Activated CD4-positive, alpha-beta T cell treated with anti-CD3 and anti-CD28 coated beads, Interleukin-2, amount 50 U/mL, for 4 hours (primary cell): Measurements from ENCODE around the gene ITGA11.

Experiments used
- DNase-seq, 2 experiments: peaks; one replicate each; pipeline ENCODE4 v3.0.0-alpha.2; 2020

ITGA11 gene

DNA sequence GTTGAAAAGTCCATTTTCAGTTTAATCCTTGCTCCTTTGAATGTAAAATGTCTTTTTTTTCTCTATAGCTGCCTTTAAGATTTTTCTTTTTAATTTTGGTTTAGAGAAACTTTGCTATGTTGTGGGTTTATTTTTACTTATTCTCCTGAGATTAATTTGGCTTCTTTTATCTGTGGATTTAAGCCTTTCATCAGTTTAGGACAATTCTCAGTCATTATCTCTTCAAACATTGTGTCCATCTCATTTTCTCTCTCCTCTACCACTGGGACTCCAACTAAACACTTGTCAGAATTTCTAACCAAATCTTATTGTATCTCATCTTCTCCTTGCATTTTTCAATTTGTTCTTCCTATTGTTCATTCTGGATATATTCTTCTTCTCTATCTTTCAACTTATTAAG lies 12.4 kb upstream of the ITGA11 start:
- no peak for DNase-seq

DNA sequence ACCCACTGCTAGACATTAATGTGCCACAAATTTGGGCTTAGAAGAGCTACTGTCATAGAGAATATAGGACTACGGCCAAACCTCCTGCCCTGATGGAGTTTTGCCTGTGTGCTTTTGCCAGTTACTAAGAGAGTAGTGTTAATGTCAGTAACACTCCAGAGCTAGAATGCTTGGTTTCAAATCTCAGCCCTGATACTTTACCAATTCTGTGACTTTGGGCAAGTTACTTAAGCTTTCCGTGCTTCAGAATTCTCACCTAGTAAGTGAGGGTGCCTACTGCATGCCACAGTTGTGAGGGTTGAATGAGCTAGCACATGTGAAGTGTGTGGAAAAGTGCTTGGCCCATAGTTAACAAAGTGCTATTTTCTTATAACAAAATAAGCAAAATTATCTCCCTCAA lies 10.9 kb upstream of the ITGA11 start:
- DNase-seq = no peak

DNA sequence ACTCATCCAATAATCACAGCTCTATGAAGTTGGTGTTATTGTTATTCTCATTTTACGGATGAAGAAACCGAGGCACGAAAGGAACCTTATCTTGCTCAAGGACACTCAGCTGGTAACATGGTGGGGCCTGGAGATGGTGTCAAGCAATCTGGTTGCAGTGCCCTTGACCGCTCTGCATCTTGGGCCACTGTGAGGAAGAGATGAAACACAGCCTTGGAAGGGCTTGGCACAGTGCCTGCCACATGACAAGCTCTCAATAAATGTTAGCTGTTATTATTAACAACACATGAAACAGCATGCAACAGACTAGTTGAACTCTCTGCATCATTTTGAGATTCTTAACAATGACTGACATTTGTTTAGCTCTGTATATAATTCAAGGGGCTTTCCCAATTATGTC lies 10.1 kb upstream of the ITGA11 start:
- DNase-seq = no peak

DNA sequence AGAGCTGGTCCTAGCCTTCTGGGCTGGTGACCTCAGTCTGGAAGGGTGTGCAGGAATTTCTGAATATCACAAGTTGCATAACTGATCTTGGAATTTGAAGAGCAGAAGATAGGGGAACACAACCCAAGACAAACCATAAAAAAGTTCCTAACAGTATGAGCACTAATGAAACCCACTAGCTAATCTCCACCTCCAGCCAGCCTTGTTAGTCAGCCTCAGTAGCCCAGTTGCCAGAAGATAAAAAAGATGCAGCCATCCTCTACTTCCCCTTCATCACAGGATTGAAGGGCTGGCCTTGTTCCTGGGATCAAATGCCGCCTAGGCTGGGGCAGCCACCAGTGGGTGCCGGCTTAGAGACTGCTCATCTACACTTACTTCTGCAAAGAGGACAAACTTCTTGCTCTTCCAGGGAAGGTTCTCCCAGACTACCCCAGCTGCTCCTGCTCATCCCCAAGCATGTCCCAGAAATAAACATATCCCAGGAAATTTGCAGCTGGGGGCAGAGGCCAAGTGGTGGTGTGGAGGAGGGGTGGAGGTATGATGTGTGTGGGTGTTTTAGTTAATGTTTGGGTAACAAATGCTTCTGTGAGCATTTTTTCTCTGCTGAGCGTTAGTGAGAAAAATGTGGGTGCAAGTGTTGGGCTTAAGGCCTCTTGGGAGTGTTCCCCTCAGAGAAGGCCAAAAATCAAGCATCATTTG lies 9.2 kb upstream of the ITGA11 start:
- DNase-seq = no peak

DNA sequence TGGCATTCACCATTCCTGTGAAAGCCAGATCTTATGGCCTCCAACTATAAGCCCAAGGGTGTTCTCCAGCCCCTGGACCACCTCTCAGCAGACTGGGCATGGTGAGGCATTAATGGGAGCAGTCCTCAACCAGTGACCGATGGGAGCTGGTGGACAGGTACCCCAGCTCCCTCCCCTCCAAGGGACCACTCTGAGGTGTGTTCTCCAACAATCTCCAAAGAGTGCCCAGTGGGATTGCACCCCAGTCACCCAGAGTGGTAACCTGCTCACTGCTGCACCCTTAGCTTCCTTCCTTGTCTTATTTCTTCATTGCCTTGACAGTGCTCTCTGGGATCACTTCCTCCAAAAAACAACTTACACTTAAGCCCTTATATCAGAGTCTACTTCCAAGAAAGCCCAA lies 8.2 kb upstream of the ITGA11 start:
- no peak for DNase-seq

DNA sequence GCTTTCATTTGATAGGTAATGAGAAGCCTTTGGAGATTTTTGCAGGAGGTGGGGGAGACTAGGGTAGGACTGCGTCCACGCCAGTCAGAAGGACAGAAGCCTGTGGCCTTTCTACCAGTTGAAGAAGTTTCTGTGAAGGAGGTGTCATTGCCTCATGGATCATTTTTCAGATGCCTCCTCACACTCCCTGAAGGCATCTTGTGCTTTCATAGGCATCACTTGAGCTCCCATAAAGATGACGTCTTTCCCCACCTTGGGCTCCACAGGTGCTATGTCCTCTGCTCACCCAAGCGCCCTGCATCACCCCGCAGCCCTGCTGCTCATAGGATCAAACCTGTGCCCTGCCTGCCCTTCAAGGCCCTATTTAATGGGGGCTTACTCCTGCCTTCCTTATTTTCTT lies 7.5 kb upstream of the ITGA11 start:
- no peak for DNase-seq

DNA sequence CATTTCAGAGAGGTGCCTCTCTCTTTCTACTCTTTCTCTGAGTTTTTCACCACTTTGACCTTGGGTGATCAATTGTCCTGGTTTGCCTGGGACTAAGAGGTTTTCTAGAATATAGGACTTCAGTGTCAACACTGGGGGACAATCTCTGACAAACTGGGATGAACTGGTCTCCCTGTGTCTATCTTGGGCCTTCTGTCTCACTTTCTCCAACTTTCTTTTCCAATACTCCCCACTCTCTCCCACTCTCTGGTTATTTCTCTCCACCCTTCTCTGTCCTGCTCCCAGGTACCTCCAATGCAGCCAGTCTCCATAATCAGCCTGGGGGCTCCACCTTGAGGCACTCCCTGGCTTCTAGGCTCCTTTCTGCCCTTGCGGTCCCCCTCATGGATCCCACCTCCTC lies 4.7 kb upstream of the ITGA11 start:
- DNase-seq = no peak

DNA sequence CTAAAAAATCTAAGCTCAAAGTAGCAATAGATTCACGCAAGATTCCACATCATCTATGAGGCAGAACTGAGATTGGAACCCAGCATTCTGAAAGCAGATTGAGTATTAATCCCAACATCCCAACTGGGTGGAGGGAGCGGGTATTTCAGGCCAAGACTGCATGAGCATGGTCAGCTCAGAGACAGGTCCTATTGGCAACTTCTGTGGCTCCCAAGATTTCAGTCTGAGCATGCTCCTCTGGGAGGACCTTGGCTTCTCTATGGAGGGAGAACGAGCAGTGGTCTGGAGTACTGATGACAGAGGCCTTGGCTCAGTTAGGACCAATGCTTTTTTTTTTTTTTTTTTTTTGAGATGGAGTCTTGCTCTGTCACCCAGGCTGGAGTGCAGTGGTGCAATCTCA lies 4.0 kb upstream of the ITGA11 start:
- no peak for DNase-seq

DNA sequence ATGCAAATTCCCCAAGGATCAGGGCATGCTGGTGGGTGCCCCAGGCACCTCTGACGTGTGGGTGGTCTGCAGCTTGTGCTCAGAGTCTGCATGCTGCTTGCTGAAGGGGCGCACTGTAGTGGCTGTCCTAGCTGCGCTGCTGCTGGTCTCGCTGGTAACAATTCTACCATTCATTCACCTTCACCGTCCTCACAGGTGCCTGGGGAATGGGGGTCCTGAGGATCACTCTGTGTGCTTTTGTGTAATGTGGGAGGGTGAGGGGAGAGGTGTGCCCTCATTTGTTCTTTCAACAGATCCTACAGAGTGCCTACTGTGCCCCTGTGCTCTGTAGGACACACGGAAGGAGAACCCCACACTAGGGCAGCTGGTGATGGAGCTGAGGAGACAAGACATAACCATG lies 2.1 kb upstream of the ITGA11 start:
- DNase-seq = no peak

DNA sequence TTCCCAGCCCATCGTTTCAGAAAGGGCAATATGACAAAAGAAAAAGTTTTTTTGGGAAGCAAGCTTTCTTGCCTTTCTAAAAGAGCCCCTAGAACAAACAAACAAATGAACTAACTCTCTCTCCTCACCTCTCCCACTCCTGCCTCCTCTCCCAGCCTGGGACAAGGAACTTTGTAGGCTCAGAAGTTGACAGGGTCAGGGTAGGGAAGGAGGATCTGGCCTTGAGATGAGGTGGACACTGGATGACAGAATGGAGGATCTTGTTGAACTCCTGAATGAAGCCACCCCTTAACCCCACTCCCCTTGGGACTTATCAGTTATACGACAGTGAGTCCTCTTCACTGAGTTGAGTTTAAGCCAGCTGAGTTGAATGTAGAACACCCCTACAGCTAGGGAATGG lies 1.6 kb upstream of the ITGA11 start:
- no peak for DNase-seq

DNA sequence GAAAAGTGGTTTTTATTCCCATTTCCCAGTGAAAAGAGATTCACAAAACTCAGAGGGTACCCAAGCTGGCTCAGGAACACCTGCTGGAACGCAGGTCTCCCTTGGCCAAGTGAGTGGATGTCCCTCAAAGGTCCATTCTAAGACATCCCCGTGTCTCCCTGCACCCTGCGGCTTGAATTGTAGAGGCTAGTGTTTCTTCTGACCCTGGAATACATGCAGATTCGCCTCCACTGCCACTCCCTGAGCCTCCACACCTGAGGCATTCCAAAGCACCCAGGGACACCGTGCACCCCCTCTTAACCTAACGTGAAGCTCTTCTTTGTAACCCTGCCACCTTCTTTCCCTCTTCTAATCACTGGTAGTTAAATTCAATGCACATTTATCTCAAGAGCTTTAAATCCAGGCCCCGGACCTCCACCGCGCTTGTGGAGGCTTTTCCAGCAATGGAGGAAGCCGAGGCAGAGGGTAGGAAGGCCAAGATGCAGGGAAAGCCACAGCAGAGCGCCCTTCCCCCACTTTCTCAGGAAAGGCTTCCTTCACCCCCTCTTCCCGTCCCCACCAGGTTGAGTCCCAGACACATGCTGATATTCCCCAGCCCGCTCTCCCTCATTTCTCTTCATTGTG lies 590 bp upstream of the ITGA11 start:
- DNase-seq = no peak

DNA sequence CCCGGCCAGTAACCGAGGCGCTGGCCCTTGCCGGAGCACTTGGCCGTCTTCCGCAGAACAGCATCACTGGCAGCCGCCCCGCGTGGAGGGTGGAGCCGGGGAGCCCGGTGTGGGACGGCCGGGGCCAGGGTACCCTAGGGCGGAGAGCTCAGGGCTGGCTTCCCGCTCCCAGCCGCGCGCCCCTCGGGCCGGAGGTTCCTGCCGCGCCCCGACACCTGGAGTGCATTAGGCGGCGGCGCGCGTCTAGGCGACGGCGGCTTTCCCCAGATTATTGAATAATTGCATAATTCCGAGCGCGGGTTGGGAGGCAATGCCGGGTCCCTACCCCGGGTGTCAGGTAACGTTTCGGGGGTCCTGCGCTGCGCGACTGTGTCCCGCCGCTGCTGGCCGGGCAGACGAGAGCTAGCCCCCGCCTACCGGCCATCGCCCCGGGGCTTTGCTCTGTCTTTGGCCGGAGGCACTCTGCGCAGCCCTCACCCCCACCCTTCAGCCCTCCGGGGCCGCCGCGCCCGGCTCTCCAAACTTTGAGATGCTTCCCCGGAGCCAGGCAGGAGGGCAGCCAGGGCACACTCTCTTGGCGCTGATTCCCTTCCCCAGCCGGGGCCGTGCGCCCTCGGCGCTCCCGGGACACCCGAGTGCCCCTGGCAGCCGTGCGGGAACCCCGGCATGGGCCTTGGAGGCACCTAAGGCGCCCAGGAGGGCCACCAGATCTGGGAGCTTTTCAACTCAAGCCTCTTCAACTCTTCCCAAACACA lies 749 bp downstream of the ITGA11 start:
- DNase-seq = no peak

DNA sequence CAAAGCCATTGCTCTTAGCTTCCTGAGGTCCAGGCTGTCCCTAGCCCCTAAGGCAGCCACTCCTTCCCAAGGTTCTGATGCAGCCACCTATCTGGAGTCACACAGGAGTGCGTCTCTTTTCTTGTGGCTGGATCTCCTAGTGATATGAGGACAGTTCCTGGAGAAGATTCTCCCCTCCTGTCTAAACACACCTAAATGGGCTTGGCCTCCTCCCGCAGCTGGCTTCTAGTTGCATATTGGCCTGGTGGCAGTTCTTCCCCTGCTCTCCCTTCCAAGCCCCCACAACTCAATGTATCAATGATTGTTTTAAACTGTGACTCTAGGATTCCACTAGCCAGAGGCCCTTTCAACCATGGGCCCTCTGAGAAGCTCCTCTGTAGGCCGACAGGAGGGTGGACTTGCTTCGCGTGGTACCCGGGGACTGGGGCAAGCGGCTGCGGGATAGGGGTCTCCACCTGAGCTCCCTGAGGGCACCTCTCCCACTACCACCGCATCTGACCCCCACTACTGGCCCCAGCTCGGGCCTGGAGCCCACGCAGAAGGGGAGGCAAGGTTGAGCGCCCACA lies 1.4 kb downstream of the ITGA11 start:
- no peak for DNase-seq

DNA sequence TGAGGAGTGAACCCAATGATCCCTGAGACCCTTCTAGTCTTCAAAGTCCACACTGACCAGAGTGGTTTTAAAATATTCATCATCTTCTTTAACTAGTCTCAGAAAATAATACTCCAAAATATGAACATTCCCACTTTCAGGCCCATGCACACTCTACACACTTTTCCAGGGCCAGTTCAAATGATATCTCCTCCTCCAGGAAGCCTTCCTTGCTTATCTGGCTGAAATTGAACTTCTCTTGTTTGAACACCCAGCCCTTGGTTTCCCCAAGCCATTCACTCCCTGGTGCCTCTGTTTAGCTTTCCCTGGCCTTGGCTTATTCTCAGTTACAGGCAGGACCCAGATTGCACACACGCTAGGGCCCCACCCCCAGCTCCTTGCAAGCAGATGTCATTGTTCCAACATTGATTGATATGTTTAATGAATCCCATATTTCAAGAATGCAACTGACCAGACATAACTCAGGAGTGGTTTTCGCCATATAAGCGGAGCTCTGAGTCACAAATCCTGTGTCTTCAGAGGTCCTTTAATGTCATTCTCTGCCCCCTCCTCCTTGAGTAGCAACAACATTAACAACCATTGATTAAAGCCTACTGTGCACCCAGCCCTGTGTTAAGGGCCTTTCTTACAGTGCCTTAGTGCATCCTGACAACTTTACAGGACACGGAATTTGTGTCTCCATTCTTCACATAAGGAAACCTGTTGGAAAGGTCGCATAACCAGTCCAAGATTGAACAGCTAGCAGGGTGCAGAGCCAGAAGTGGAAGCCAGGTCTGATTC lies 2.1 kb downstream of the ITGA11 start:
- DNase-seq = no peak

DNA sequence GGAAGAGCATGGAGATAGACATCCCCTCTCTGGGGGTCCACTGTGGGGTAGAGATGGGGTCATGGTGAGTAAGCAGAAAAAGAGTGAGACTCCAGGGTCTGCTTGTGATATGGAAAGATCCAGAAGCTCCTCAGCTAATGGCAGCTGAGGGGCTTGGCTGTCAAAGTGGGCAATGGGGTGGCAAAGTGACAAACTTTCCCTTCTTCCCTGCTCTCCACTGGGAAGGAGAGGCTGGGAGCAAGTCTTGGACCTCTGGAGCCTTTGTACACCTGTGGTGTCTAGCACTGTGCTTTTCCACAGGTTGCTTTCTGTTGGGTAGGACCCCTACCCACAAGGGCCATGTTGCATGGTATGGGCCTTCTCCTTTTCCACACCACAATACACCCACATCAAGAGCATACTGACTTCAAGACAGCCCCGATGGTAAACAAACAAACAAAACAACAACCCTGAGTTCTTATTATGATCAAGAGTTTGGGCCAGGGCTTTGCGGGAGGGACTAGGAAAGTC lies 3.5 kb downstream of the ITGA11 start:
- no peak for DNase-seq

DNA sequence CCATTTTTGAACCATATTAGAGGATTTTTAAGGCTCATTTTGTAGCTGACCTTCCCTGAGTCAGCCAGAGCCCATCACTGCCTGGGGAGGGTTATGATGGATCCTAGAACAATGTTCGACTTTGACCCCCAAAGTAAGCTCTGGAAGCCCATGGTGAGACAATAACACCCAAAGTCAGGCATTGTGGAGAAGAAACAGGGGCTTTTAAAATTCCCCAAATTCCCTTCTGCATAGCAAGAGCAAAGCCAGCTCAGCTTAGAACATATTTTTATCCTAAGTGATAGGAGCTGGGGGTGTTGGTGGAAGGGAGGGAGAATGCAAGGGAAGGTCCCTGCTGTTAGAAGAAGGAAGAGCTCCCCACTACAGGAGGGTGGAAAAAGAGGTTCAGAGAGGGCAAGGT lies 4.0 kb downstream of the ITGA11 start:
- DNase-seq = no peak

DNA sequence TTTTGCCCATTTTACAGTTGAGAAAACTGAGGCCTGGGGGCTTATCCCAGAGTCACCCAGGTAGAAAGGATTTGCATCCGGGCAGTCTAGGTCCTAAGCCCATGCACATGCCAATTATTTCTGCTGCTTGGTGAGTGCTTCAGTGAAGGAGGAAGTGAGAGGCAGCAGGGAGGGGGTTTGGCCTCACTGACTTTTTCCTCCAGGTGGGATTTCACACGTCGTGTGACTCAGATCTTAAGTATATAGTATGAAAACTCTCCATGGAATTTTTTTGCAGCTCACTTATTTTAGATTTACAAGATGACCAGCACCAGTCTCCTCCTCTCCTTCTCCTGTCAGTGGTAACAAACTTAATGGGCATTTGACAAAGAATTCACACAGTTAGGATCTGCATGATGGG lies 4.6 kb downstream of the ITGA11 start:
- DNase-seq = no peak

DNA sequence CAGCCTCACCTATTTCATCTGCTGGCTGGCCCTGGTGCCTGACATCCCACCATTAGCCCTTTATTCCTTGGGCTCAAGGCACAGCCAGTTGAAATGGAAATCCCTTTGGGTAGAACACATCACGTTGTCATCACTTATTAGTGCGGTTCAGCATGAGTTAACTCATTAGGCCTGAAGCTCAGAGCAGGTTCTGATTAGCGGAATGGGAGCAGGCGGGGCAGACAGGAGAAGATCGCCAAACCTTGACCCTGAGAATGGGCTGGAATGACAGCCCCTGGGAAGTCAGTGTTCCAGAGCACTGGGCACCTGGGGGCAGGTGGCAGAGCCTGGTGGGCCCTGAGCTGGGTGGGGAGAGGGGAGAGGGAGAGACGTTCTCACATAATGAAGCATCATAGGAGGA lies 5.8 kb downstream of the ITGA11 start:
- no peak for DNase-seq

DNA sequence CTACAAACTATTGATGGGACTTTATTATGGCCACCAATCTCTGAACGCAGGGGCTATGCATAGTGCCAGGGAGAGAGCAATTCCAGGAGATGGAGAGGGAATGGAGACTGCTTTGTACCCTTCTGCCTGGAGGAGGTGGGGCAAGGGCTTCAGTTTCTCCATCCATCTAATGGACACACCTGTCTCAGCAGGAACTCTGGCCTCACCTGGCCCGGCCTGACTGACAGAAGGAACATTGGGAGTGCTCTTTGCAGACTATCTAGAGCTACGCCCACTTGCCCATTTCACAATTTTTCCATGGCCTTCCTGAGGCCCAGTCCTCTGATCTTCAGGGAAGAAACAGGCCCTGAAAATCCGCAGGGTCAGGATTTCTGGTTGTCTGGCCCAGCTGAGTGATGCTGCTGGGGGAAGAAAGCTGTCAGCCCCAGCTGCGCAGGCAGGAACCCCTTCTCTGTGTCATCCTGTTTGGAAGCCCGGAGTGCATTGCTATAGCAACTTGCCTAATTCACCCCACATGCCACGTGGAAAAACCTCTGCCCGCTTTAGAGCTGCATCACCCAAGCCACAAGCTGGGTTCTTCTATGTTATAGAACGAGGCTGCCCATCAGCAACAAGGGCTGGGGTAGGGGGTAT lies 6.4 kb downstream of the ITGA11 start:
- DNase-seq = no peak

DNA sequence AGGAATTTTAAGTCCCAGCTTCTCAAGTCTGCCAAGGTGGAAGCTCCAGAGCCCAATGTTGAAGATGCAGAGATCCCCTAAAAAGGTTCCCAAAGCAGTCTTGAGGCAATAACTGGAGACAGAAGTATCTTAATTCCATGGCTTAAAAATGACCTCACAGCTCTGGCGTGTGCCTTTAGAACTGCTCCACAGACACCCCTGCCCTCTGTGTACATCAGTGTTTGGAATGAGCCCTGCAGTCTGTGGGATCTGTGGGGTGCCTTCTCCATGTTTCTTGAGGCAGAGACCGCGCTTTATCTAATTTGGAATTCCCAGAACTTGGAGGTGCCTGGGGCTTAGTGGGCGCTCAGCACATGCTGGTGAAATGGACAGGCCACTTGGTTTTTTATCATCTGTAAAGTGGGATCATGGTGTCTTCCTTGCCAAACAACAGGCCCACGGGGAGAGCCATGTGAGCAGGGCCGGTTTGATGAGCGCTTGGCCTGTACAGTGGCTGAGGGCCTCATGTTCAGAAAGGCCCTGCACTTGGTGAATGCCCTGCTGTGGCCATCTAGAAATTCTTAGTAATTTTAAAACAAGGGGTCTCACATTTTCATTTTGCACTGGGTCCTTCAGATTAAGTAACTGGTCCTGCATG lies 7.1 kb downstream of the ITGA11 start:
- no peak for DNase-seq

DNA sequence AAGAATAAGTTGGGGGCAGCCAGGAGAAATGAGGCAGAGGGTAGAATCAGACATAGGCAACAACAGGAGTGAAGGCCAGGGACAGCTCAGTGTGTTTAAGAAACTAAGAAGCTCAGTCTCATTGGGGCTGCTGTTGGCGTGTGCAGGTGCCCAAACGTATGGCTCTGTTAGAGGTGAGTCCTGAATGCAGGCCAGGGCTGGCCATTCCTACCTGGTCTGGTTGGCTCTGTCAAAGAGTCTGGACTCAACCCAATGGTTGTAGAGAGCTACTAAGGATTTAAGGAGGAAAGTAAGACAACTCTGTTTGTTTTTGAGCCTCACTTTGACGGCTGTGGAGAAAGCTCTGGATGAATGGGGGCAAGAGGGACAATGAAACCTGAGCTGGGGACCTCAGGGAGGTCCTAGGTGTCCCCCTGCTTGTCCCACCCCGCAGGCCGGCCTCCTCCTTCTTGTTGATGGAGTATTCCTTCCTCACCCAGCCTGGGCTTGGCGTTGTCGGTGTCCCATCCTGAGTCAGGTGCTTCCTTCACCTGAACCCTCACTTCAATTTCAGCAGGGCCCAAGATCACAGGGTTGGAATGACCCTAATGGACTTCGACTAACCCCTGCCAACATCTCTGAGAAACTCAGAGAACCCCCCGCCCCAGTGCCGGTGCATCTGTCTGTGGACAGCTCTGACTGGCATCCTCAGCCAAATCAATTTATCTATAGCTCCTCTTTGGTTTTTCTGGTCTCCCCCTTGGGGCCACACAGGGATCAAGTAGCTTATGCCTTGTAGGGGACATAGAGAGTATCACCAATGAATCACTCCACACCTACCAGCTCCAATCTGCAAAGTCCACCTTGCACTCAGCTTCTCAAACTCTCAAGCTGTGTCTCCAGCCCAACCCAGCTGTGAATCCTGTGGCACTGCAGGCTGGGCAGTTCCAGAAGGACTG lies 8.3 kb downstream of the ITGA11 start:
- no peak for DNase-seq
